NCI-H2196 (cell line): ENCODE data around the gene DPP6.

Source experiments
- DNase-seq: peaks from one replicate; lab custom pipeline; 2025; ENCODE audit not compliant: unreplicated experiment; lab: John Stamatoyannopoulos, UW

Gene DPP6

GRCh38 chr7:154217688-154218340, 165.6 kb downstream of the DPP6 start:
- no peak for DNase-seq

GRCh38 chr7:154231732-154232131, 179.5 kb downstream of the DPP6 start:
- DNase-seq, result no peak

- no peak for DNase-seq
These were observed 180.5 kb downstream of the DPP6 start for GRCh38 chr7:154232700-154233099.

- DNase-seq, result no peak
These were observed 189.8 kb downstream of the DPP6 start for GRCh38 chr7:154241988-154242387.

- no peak for DNase-seq
These were observed 190.5 kb downstream of the DPP6 start for GRCh38 chr7:154242709-154243108.

GRCh38 chr7:154252046-154252445, 199.8 kb downstream of the DPP6 start:
- DNase-seq, result no peak

GRCh38 chr7:154253810-154254209, 201.6 kb downstream of the DPP6 start:
- DNase-seq, result no peak

- no peak for DNase-seq
These were observed 203.1 kb downstream of the DPP6 start for GRCh38 chr7:154255324-154255723.

GRCh38 chr7:154256150-154256549, 204.0 kb downstream of the DPP6 start:
- DNase-seq, result no peak

- no peak for DNase-seq
These were observed 207.2 kb downstream of the DPP6 start for GRCh38 chr7:154259396-154259795.

- DNase-seq, result no peak
These were observed 235.2 kb downstream of the DPP6 start for GRCh38 chr7:154287356-154287755.

- no peak for DNase-seq
These were observed 236.9 kb downstream of the DPP6 start for GRCh38 chr7:154289119-154289518.

GRCh38 chr7:154296443-154296842, 244.2 kb downstream of the DPP6 start:
- DNase-seq, result no peak

GRCh38 chr7:154299736-154300135, 247.5 kb downstream of the DPP6 start:
- DNase-seq, result no peak

GRCh38 chr7:154302380-154302779, 250.2 kb downstream of the DPP6 start:
- no peak for DNase-seq

GRCh38 chr7:154304231-154304630, 252.0 kb downstream of the DPP6 start:
- DNase-seq, result no peak

GRCh38 chr7:154304740-154305700, 252.8 kb downstream of the DPP6 start:
- no peak for DNase-seq

- DNase-seq, result no peak
These were observed 253.8 kb downstream of the DPP6 start for GRCh38 chr7:154306036-154306435.

GRCh38 chr7:154308928-154309327, 256.7 kb downstream of the DPP6 start:
- DNase-seq, result no peak

- no peak for DNase-seq
These were observed 257.9 kb downstream of the DPP6 start for GRCh38 chr7:154310114-154310513.

- no peak for DNase-seq
These were observed 272.0 kb downstream of the DPP6 start for GRCh38 chr7:154324196-154324595.

GRCh38 chr7:154326421-154326820, 274.2 kb downstream of the DPP6 start:
- DNase-seq, result no peak
